Panc1 (cell line): ENCODE data around the gene GATA6. TPM values are rescaled to one million over a fixed set of nuclear protein-coding genes. Genes with fewer than 3 reads are reported as not detected.

Experiments
- ATAC-seq: fragments of 200-7000 bp; cut with Tn5 transposase; 2 replicates; pipeline ENCODE4 v1.9.1; 2020; ENCODE audit warnings: mild to moderate bottlenecking, moderate library complexity
- BruUV-seq: library from RNA; stranded (reverse); fragments of 400-500 nt; replicated peaks from 2 replicates; lab custom pipeline; 2021; lab: Mats Ljungman, UMichigan
- CTCF ChIA-PET: fragments of 300-600 bp; sonication (Branson Sonifier 250); formaldehyde crosslinking; loops from one replicate; lab custom pipeline; 2022; ENCODE audit warnings: antibody characterized with exemption; lab: Charles Lee
- POLR2A ChIA-PET: fragments of 300-600 bp; sonication (Branson Sonifier 250); formaldehyde crosslinking; loops from one replicate; lab custom pipeline; 2022; ENCODE audit warnings: antibody characterized with exemption; lab: Charles Lee
- DNase-seq: peaks from one replicate; pipeline ENCODE4 v3.0.0-alpha.2; 2010; ENCODE audit warnings: low read depth, low spot score
- H3K27ac ChIP-seq: 2 replicates; pipeline ENCODE4 v1.5.1; 2011; ENCODE audit warnings: mild to moderate bottlenecking, low read length, inconsistent platforms
- H3K27me3 ChIP-seq: fragments of 200-500 bp; sonication (Bioruptor generic); 2 replicates; pipeline ENCODE4 v1.6.0; 2014; ENCODE audit warnings: low read length, inconsistent platforms; ENCODE audit not compliant: control insufficient read depth, insufficient read depth
- H3K36me3 ChIP-seq: fragments of 200-500 bp; sonication (Bioruptor generic); 2 replicates; pipeline ENCODE4 v1.5.1; 2014; ENCODE audit warnings: inconsistent platforms, mild to moderate bottlenecking, low read length, moderate library complexity; ENCODE audit not compliant: control insufficient read depth, insufficient read depth
- H3K4me1 ChIP-seq: 2 replicates; pipeline ENCODE4 v1.5.1; 2011; ENCODE audit warnings: inconsistent platforms, mild to moderate bottlenecking, low read length, moderate library complexity; ENCODE audit not compliant: control insufficient read depth, insufficient read depth
- H3K4me3 ChIP-seq, 2 experiments: 2 replicates each; pipeline ENCODE4 v1.5.1; 2011 to 2012; ENCODE audit warnings: low read depth in 2 of 2, low read length in 2 of 2, mild to moderate bottlenecking in 2 of 2, inconsistent platforms in 1 of 2, moderate library complexity in 1 of 2
- H3K9me3 ChIP-seq: fragments of 200-500 bp; sonication (Bioruptor generic); 2 replicates; pipeline ENCODE4 v1.5.1; 2014; ENCODE audit warnings: low read depth, mild to moderate bottlenecking, inconsistent platforms, low read length, moderate library complexity; ENCODE audit not compliant: control insufficient read depth, insufficient read depth
- POLR2AphosphoS5 ChIP-seq: IDR thresholded peaks from 2 replicates; pipeline ENCODE4 v1.6.1; 2012; ENCODE audit warnings: mild to moderate bottlenecking, low read depth, low read length, moderate library complexity
- SIN3A ChIP-seq: IDR thresholded peaks from 2 replicates; pipeline ENCODE4 v1.6.1; 2012; ENCODE audit warnings: low read depth, mild to moderate bottlenecking, low read length, moderate library complexity, borderline replicate concordance; ENCODE audit not compliant: insufficient read depth
- TCF7L2 ChIP-seq: IDR thresholded peaks from 2 replicates; pipeline ENCODE4 v1.6.1; 2011; ENCODE audit warnings: mild to moderate bottlenecking, low read depth, low read length, inconsistent platforms
- in situ Hi-C: cut with HindIII; loops from 2 replicates; pipeline ENCODE4 v1.10.0; 2016; ENCODE audit warnings: low sequenced_read_pairs, low pct_unique_long_range_greater_than_20kb
- intact Hi-C: fragments of 100-400 bp; cut with micrococcal nuclease; formaldehyde crosslinking; loops from one replicate; pipeline ENCODE4 v1.10.0; 2022; ENCODE audit not compliant: unreplicated experiment
- total RNA-seq: library from RNA; stranded (reverse); gene quantifications from one replicate; pipeline ENCODE4 v1.2.1, GENCODE V29; 2021; ENCODE audit not compliant: unreplicated experiment
- TF ChIP-seq, protein P1 (sequence below): fragments of 450-650 bp; IDR thresholded peaks from 2 replicates; pipeline ENCODE4 v1.5.1; 2017; ENCODE audit warnings: mild to moderate bottlenecking
- TF ChIP-seq, protein P2 (sequence below), 2 experiments: IDR thresholded peaks; 2 replicates each; pipeline ENCODE4 v1.6.1; 2011 to 2012; ENCODE audit warnings: low read depth in 2 of 2, control low read depth in 1 of 2, low read length in 1 of 2, mild to moderate bottlenecking in 1 of 2, moderate library complexity in 1 of 2; ENCODE audit not compliant: insufficient read depth in 1 of 2

The GATA6 gene
- total RNA-seq, 1 experiment from 2014 or later, result 0.51 TPM

DNA sequence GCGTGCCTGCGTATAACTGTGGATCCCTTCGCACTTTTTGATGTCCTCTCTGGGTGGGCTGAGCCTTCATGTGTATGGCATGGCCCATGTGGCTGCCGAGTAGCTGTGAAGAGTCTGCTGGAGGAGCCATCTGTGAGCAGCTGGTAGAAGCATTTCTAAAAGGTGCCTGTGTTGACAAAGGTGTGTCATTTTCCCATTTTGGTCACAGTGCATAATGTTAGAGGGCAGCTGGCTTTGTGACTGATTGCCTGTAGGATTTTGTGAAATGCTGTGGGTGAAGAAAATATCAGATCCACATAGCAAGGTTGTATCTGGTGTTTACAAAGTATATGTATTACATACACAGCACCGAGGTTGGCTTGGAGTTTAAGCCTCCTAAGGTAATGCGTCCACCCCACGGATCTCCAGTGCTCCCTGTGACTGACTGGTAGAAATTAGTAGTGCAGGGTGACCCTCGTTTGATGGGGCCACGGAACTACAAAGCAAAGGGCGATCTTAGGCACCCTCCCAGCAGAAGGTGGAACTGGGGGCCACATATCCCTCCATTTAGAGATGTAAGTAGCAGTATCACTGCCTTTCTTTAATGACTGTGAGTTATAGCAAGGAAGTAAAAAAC, 16.5 kb downstream of the GATA6 start:
- no peak overlapping the region for H3K27ac ChIP-seq
- H3K4me3 ChIP-seq, result no peak overlapping the region
- no TSS peak for BruUV-seq
- H3K36me3 ChIP-seq, result no peaks in the 10 kb centered on the region
- H3K9me3 ChIP-seq, result no peaks in the 10 kb centered on the region
- DNase-seq (no peak), ATAC-seq (no peak)
- intact Hi-C loops, result no loop called here
- ChIA-PET POLR2A (no interaction called here), CTCF (no interaction called here)
- H3K4me1 ChIP-seq, result no peaks in the 10 kb centered on the region
- in situ Hi-C loops, result no loop called here
- TF ChIP-seq POLR2AphosphoS5 (no peak), SIN3A (no peak), TCF7L2 (no peak)
- TF ChIP-seq, protein P1, sequence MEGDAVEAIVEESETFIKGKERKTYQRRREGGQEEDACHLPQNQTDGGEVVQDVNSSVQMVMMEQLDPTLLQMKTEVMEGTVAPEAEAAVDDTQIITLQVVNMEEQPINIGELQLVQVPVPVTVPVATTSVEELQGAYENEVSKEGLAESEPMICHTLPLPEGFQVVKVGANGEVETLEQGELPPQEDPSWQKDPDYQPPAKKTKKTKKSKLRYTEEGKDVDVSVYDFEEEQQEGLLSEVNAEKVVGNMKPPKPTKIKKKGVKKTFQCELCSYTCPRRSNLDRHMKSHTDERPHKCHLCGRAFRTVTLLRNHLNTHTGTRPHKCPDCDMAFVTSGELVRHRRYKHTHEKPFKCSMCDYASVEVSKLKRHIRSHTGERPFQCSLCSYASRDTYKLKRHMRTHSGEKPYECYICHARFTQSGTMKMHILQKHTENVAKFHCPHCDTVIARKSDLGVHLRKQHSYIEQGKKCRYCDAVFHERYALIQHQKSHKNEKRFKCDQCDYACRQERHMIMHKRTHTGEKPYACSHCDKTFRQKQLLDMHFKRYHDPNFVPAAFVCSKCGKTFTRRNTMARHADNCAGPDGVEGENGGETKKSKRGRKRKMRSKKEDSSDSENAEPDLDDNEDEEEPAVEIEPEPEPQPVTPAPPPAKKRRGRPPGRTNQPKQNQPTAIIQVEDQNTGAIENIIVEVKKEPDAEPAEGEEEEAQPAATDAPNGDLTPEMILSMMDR, result no peak
- TF ChIP-seq, protein P2, sequence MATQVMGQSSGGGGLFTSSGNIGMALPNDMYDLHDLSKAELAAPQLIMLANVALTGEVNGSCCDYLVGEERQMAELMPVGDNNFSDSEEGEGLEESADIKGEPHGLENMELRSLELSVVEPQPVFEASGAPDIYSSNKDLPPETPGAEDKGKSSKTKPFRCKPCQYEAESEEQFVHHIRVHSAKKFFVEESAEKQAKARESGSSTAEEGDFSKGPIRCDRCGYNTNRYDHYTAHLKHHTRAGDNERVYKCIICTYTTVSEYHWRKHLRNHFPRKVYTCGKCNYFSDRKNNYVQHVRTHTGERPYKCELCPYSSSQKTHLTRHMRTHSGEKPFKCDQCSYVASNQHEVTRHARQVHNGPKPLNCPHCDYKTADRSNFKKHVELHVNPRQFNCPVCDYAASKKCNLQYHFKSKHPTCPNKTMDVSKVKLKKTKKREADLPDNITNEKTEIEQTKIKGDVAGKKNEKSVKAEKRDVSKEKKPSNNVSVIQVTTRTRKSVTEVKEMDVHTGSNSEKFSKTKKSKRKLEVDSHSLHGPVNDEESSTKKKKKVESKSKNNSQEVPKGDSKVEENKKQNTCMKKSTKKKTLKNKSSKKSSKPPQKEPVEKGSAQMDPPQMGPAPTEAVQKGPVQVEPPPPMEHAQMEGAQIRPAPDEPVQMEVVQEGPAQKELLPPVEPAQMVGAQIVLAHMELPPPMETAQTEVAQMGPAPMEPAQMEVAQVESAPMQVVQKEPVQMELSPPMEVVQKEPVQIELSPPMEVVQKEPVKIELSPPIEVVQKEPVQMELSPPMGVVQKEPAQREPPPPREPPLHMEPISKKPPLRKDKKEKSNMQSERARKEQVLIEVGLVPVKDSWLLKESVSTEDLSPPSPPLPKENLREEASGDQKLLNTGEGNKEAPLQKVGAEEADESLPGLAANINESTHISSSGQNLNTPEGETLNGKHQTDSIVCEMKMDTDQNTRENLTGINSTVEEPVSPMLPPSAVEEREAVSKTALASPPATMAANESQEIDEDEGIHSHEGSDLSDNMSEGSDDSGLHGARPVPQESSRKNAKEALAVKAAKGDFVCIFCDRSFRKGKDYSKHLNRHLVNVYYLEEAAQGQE (IDR thresholded peaks at IDR 0.05; ENCODE audit: insufficient read depth in 1 of 2, low read depth in 2 of 2, low read length in 1 of 2), result no peak
- H3K27me3 ChIP-seq, result peaks cover 2% of the 10 kb centered on the region; the same call in 1 of the 2 replicates

DNA sequence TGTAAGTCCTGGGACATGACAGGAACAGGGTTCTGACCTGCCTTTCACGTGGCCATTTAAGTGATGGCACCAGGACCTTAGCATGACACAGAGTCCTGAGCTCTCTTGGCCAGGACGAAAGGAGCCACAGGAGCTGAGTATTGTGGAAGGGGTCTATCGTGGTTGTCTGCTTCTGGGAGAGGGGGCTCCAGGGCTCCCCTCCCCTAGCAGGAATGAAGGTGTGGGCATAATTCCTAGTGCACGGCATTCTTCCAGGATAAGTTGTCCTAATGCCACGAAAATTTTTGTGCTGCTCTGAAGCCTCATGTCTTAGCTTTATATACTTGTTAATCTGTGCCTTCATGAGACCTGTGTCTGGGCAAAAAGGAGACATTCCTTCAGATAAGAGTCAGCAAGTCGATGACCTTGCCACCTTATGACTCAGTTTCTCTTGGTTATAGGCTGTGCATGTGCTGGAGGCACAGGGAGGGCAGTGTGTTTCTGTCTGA, 17.1 kb downstream of the GATA6 start:
- intact Hi-C loops, result no loop called here
- Histone ChIP-seq H3K27me3 (no peaks in the 10 kb centered on the region), H3K4me3 (no peak overlapping the region), H3K9me3 (no peaks in the 10 kb centered on the region), H3K4me1 (no peaks in the 10 kb centered on the region), H3K27ac (no peak overlapping the region), H3K36me3 (no peaks in the 10 kb centered on the region)
- ChIA-PET CTCF (no interaction called here), POLR2A (no interaction called here)
- TF ChIP-seq, protein P2 (IDR thresholded peaks at IDR 0.05; ENCODE audit: insufficient read depth in 1 of 2, low read depth in 2 of 2, low read length in 1 of 2), result no peak
- TF ChIP-seq TCF7L2 (no peak), POLR2AphosphoS5 (no peak), SIN3A (no peak)
- TF ChIP-seq, protein P1, result no peak
- BruUV-seq, result no TSS peak
- DNase-seq, result no peak
- ATAC-seq, result no peak
- in situ Hi-C loops, result no loop called here
